DOHH2 (cell line): Measurements from ENCODE around the gene ENPEP.

Experiments
- CTCF ChIP-seq: fragments of 200-600 bp; sonication (generic); IDR thresholded peaks from one replicate; pipeline ENCODE4 v1.5.1; 2014; ENCODE audit warnings: antibody characterized with exemption, mild to moderate bottlenecking, low read depth, low read length; ENCODE audit not compliant: poor library complexity, severe bottlenecking
- EZH2phosphoT487 ChIP-seq: fragments of 200-600 bp; sonication (generic); IDR thresholded peaks from 2 replicates; pipeline ENCODE4 v1.6.1; 2017; ENCODE audit warnings: borderline replicate concordance, mild to moderate bottlenecking, antibody characterized with exemption, low read length, moderate library complexity, mixed read lengths

- TF ChIP-seq CTCF (peak; percentile 40), EZH2phosphoT487 (no peak)
Observed at GRCh38 chr4:110514889-110515479, 39.0 kb downstream of the ENPEP start.
